Thoracic aorta (tissue), 2 donors: Measurements from ENCODE around the gene CHD6. TPM values are rescaled to one million over a fixed set of nuclear protein-coding genes. Genes with fewer than 3 reads are reported as not detected.

Experiments
- ATAC-seq: fragments of 150-250 bp; one replicate; pipeline ENCODE4 v1.8.0; 2017; ENCODE audit warnings: low read depth; ENCODE audit not compliant: insufficient number of reproducible peaks, low FRiP score
- DNase-seq: peaks from one replicate; pipeline ENCODE4 v3.0.0-alpha.2; 2020; ENCODE audit warnings: low spot score
- H3K27ac ChIP-seq, 2 donors: fragments of 200-600 bp; sonication (generic); 1 replicate in 1 of 2; 2 replicates in 1 of 2; pipeline ENCODE4 v1.5.1; 2016; ENCODE audit warnings: mild to moderate bottlenecking in 2 of 2, moderate library complexity in 2 of 2
- H3K27me3 ChIP-seq: fragments of 200-600 bp; sonication (generic); replicated peaks from 2 replicates; pipeline ENCODE4 v1.6.0; 2016; ENCODE audit warnings: mild to moderate bottlenecking; ENCODE audit not compliant: insufficient read depth
- H3K36me3 ChIP-seq: fragments of 200-600 bp; sonication (generic); one replicate; pipeline ENCODE4 v1.5.1; 2016
- H3K4me1 ChIP-seq, 2 donors: fragments of 200-600 bp; sonication (generic); 1 replicate in 1 of 2; 2 replicates in 1 of 2; pipeline versions ENCODE4 v1.5.1 to v1.6.0; 2016; ENCODE audit warnings: low read depth in 2 of 2, mild to moderate bottlenecking in 1 of 2; ENCODE audit not compliant: control insufficient read depth in 1 of 2
- H3K4me3 ChIP-seq: fragments of 200-600 bp; sonication (generic); 2 replicates; pipeline ENCODE4 v1.5.1; 2016; ENCODE audit warnings: mild to moderate bottlenecking
- H3K9me3 ChIP-seq: fragments of 200-600 bp; sonication (generic); 2 replicates; pipeline ENCODE4 v1.5.1; 2016
- CTCF ChIP-seq: fragments of 200-600 bp; sonication (generic); IDR thresholded peaks from one replicate; pipeline ENCODE4 v1.5.1; 2019; ENCODE audit warnings: antibody characterized with exemption
- total RNA-seq, 2 donors: library from RNA; depleted of rRNA; stranded (reverse); fragments of >200 nt; gene quantifications; one replicate each; pipeline versions ENCODE4 v1.1.0 to v1.2.3, GENCODE V29; 2016

CHD6 gene
- total RNA-seq, 2 donors from 2014 or later, result 43.9 to 44.6 TPM

- Histone ChIP-seq H3K9me3 (no peaks in the 10 kb centered on the region), H3K4me3 (no peak overlapping the region), H3K4me1 (peaks cover 22 to 23% of the 10 kb centered on the region in 2 donors), H3K27ac (no peak overlapping the region), H3K36me3 (no peaks in the 10 kb centered on the region), H3K27me3 (no peaks in the 10 kb centered on the region)
- TF ChIP-seq CTCF, result no peak
- DNase-seq, result no peak
- no peak for ATAC-seq
These were observed 94.3 kb downstream of the CHD6 start for GRCh38 chr20:41523857-41524256.

DNA sequence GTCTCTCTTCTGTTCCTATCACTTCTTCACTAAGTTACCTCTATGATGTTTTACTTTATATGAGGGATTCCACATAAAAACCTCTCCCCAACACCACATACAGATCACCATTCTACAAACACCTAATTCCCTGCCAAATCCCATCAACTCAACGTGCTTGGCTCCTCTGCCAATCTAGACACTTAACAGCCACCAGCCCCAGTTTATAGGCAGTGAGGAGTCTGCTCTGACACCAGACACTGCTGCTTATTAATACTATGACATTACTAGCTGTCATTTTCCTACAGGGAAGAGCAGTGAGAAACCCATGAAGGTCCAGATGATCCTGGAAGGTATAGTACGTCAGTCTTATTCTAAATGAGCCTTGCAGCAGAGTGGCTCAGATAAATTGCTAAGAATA, 104.3 kb downstream of the CHD6 start:
- no peak overlapping the region for H3K4me3 ChIP-seq
- ATAC-seq (no peak), DNase-seq (no peak)
- peaks cover 17% of the 10 kb centered on the region for H3K36me3 ChIP-seq
- no peaks in the 10 kb centered on the region for H3K27me3 ChIP-seq
- no peaks in the 10 kb centered on the region for H3K9me3 ChIP-seq
- no peak for TF ChIP-seq CTCF
- H3K4me1 ChIP-seq, result peaks cover 16 to 19% of the 10 kb centered on the region in 2 donors
- H3K27ac ChIP-seq, result no peak overlapping the region

- no peaks in the 10 kb centered on the region for H3K9me3 ChIP-seq
- no peak overlapping the region for H3K4me3 ChIP-seq
- peaks cover 17% of the 10 kb centered on the region for H3K36me3 ChIP-seq
- H3K27ac ChIP-seq, result no peak overlapping the region
- H3K4me1 ChIP-seq, result peaks cover 16 to 28% of the 10 kb centered on the region in 2 donors
- ATAC-seq (no peak), DNase-seq (no peak)
- no peak for TF ChIP-seq CTCF
- no peaks in the 10 kb centered on the region for H3K27me3 ChIP-seq
These were observed 105.6 kb downstream of the CHD6 start for GRCh38 chr20:41512624-41513023.

GRCh38 chr20:41510847-41511450, 107.2 kb downstream of the CHD6 start:
- ATAC-seq, result no peak
- no peak overlapping the region for H3K27ac ChIP-seq

GRCh38 chr20:41510224-41510623, 108.0 kb downstream of the CHD6 start:
- no peak for ATAC-seq
- no peak overlapping the region for H3K4me3 ChIP-seq
- H3K27ac ChIP-seq, result no peak overlapping the region
- peaks cover under 1% of the 10 kb centered on the region for H3K9me3 ChIP-seq
- no peaks in the 10 kb centered on the region for H3K27me3 ChIP-seq
- peaks cover 16 to 28% of the 10 kb centered on the region in 2 donors for H3K4me1 ChIP-seq
- peaks cover 17% of the 10 kb centered on the region for H3K36me3 ChIP-seq
- no peak for TF ChIP-seq CTCF
- DNase-seq, result no peak

More at GRCh38 chr20:41510847-41511450, 107.2 kb downstream of the CHD6 start:
- H3K4me3 ChIP-seq, result no peak overlapping the region
- H3K4me1 ChIP-seq, result peaks cover 16 to 28% of the 10 kb centered on the region in 2 donors
- no peaks in the 10 kb centered on the region for H3K9me3 ChIP-seq
- no peak for DNase-seq
- TF ChIP-seq CTCF, result no peak
- peaks cover 17% of the 10 kb centered on the region for H3K36me3 ChIP-seq
- H3K27me3 ChIP-seq, result no peaks in the 10 kb centered on the region
